Measurements from ENCODE around the gene COL23A1.

GRCh38 chr5:178496214-178496613 is 94.0 kb downstream of the COL23A1 start:
- no peak for TF ChIP-seq EZH2 (optimal IDR thresholded peaks at IDR 0.05; ENCODE audit: low read depth, low read length)
- TF ChIP-seq, protein P1, sequence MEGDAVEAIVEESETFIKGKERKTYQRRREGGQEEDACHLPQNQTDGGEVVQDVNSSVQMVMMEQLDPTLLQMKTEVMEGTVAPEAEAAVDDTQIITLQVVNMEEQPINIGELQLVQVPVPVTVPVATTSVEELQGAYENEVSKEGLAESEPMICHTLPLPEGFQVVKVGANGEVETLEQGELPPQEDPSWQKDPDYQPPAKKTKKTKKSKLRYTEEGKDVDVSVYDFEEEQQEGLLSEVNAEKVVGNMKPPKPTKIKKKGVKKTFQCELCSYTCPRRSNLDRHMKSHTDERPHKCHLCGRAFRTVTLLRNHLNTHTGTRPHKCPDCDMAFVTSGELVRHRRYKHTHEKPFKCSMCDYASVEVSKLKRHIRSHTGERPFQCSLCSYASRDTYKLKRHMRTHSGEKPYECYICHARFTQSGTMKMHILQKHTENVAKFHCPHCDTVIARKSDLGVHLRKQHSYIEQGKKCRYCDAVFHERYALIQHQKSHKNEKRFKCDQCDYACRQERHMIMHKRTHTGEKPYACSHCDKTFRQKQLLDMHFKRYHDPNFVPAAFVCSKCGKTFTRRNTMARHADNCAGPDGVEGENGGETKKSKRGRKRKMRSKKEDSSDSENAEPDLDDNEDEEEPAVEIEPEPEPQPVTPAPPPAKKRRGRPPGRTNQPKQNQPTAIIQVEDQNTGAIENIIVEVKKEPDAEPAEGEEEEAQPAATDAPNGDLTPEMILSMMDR (IDR thresholded peaks at IDR 0.05; ENCODE audit: low read length) = no peak

All from MM.1S (cell line).